ENCODE data around the gene ARHGAP35. TPM values are rescaled to one million over a fixed set of nuclear protein-coding genes. Genes with fewer than 3 reads are reported as not detected.
"Not testable (repeated sequence)": the region's sequence is repeated elsewhere in the genome, so short reads cannot be mapped to it uniquely, and the experiment has no call there.

ARHGAP35 gene
- total RNA-seq, 1 experiment from 2014 or later = 23.6 TPM

- CTCF ChIA-PET = interaction anchor here (0.6 kb wide), 1 partner anchor 24 kb away, joined by 3 read pairs; no protein-coding TSS in a partner anchor
Measured at GRCh38 chr19:46867170-46867569, 6.4 kb downstream of the ARHGAP35 start.

GRCh38 chr19:46868025-46868802, 7.4 kb downstream of the ARHGAP35 start:
- ChIA-PET POLR2A (ENCODE audit: unreplicated experiment) (interaction anchor here (0.6 kb wide), 1 partner anchor 124 kb away, joined by 12 read pairs; no protein-coding TSS in a partner anchor), CTCF (no interaction called here)
- Histone ChIP-seq H3K27me3 (ENCODE audit: low read length) (no peaks in the 10 kb centered on the region), H3K36me3 (ENCODE audit: low read depth, low read length) (no peaks in the 10 kb centered on the region), H3K4me1 (ENCODE audit: insufficient read depth, low read length) (peaks cover 51% of the 10 kb centered on the region), H3K4me2 (ENCODE audit: low read length) (peak overlapping the region; percentile 72; the same call in 1 of the 2 replicates), H3K9ac (ENCODE audit: low read length) (no peak overlapping the region), H3K27ac (ENCODE audit: low read length) (no peak overlapping the region), H4K20me1 (ENCODE audit: low read length) (peaks cover 18% of the 10 kb centered on the region), H3K4me3 (ENCODE audit: low read length) (no peak overlapping the region), H2AFZ (ENCODE audit: low read length) (no peak overlapping the region), H3K9me3 (ENCODE audit: low read length) (no peaks in the 10 kb centered on the region), H3F3A (ENCODE audit: low read length, unreplicated experiment) (peaks cover 6% of the 10 kb centered on the region), H3K79me2 (ENCODE audit: low read length) (peaks cover 97% of the 10 kb centered on the region), H3K9me2 (replicated peaks; ENCODE audit: low read length) (no peaks in the 10 kb centered on the region)
- no peak for ATAC-seq
- DNase-seq = no peak
- TF ChIP-seq CTCF (conservative IDR thresholded peaks at IDR 0.05; ENCODE audit: low read depth, low read length) (no peak), EZH2phosphoT487 (IDR thresholded peaks at IDR 0.05; ENCODE audit: borderline replicate concordance, low read length) (no peak), EZH2 (IDR thresholded peaks at IDR 0.05; ENCODE audit: low read length, unreplicated experiment) (no peak)
- BruUV-seq (replicated peaks) = no TSS peak
- intact Hi-C loops (cut with micrococcal nuclease) = loop anchor here (5.0 to 10.0 kb wide), 2 partner anchors 34 to 57 kb away; no protein-coding TSS in a partner anchor

More at GRCh38 chr19:46867170-46867569, 6.4 kb downstream of the ARHGAP35 start:
- H3K4me3 ChIP-seq (ENCODE audit: low read length) = peak overlapping the region; percentile 28
- intact Hi-C loops (cut with micrococcal nuclease) = loop anchor here (2.0 to 10.0 kb wide), 3 partner anchors 24 to 58 kb away; no protein-coding TSS in a partner anchor
- H3K27ac ChIP-seq (ENCODE audit: low read length) = peak overlapping the region; percentile 75
- H3K9me2 ChIP-seq (replicated peaks; ENCODE audit: low read length) = no peaks in the 10 kb centered on the region
- no peaks in the 10 kb centered on the region for H3K27me3 ChIP-seq (ENCODE audit: low read length)
- no peaks in the 10 kb centered on the region for H3K36me3 ChIP-seq (ENCODE audit: low read depth, low read length)
- H3K79me2 ChIP-seq (ENCODE audit: low read length) = peaks cover 98% of the 10 kb centered on the region
- ATAC-seq = peak; percentile 29
- H4K20me1 ChIP-seq (ENCODE audit: low read length) = peaks cover 28% of the 10 kb centered on the region
- POLR2A ChIA-PET (ENCODE audit: unreplicated experiment) = no interaction called here
- no TSS peak for BruUV-seq (replicated peaks)
- peak overlapping the region; percentile 72 for H3K4me2 ChIP-seq (ENCODE audit: low read length)
- no peak for DNase-seq
- no peaks in the 10 kb centered on the region for H3K9me3 ChIP-seq (ENCODE audit: low read length)
- H3K4me1 ChIP-seq (ENCODE audit: insufficient read depth, low read length) = peaks cover 61% of the 10 kb centered on the region
- H2AFZ ChIP-seq (ENCODE audit: low read length) = no peak overlapping the region
- no peak overlapping the region for H3K9ac ChIP-seq (ENCODE audit: low read length)
- H3F3A ChIP-seq (ENCODE audit: low read length, unreplicated experiment) = peaks cover 6% of the 10 kb centered on the region
- TF ChIP-seq EZH2 (IDR thresholded peaks at IDR 0.05; ENCODE audit: low read length, unreplicated experiment) (no peak), EZH2phosphoT487 (IDR thresholded peaks at IDR 0.05; ENCODE audit: borderline replicate concordance, low read length) (no peak), CTCF (conservative IDR thresholded peaks at IDR 0.05; ENCODE audit: low read depth, low read length) (no peak)

- H2AFZ ChIP-seq (ENCODE audit: low read length); H3K27me3 ChIP-seq (ENCODE audit: low read length); H3K27ac ChIP-seq (ENCODE audit: low read length); BruUV-seq (replicated peaks); DNase-seq; H3K9me3 ChIP-seq (ENCODE audit: low read length); intact Hi-C loops (cut with micrococcal nuclease); CTCF ChIA-PET; H3F3A ChIP-seq (ENCODE audit: low read length, unreplicated experiment); H3K9ac ChIP-seq (ENCODE audit: low read length); POLR2A ChIA-PET (ENCODE audit: unreplicated experiment); H3K4me2 ChIP-seq (ENCODE audit: low read length); H3K4me3 ChIP-seq (ENCODE audit: low read length); H3K9me2 ChIP-seq (replicated peaks; ENCODE audit: low read length); ATAC-seq; H3K36me3 ChIP-seq (ENCODE audit: low read depth, low read length); H4K20me1 ChIP-seq (ENCODE audit: low read length): not testable (repeated sequence)
- Histone ChIP-seq H3K4me1 (ENCODE audit: insufficient read depth, low read length) (peaks cover 34% of the 10 kb centered on the region), H3K79me2 (ENCODE audit: low read length) (peaks cover 97% of the 10 kb centered on the region)
Measured at GRCh38 chr19:46871173-46871572, 10.4 kb downstream of the ARHGAP35 start.
